K562 (cell line): ENCODE data around the gene CHAF1A.

Experiments
- HDAC2 ChIP-seq: fragments of 450-650 bp; IDR thresholded peaks from 2 replicates; pipeline ENCODE4 v1.6.1; 2016; ENCODE audit warnings: mild to moderate bottlenecking
- ZBTB17 ChIP-seq: fragments of 450-650 bp; formaldehyde crosslinking; IDR thresholded peaks from 2 replicates; pipeline ENCODE4 v1.4.0; 2020; ENCODE audit warnings: mild to moderate bottlenecking
- ZNF274 ChIP-seq: IDR thresholded peaks from 2 replicates; pipeline ENCODE4 v1.6.1; 2011; ENCODE audit warnings: low read depth, mild to moderate bottlenecking, low read length, moderate library complexity, borderline replicate concordance

GRCh38 chr19:4362101-4362828 lies 40.2 kb upstream of the CHAF1A start:
- no peak for TF ChIP-seq ZBTB17 (CRISPR knock-in tag)
- TF ChIP-seq HDAC2 = no peak
- no peak for TF ChIP-seq ZNF274
